ENCODE results near the gene TCEANC2. TPM values are rescaled to one million over a fixed set of nuclear protein-coding genes. Genes with fewer than 3 reads are reported as not detected.
"Not testable (repeated sequence)": the region's sequence is repeated elsewhere in the genome, so short reads cannot be mapped to it uniquely, and the experiment has no call there.

Gene TCEANC2
- polyA plus RNA-seq, 1 donor: 9.4 TPM

GRCh38 chr1:54081306-54082270, 28.2 kb downstream of the TCEANC2 start:
- DNase-seq: no peak

GRCh38 chr1:54084794-54085193, 31.4 kb downstream of the TCEANC2 start:
- no peak for DNase-seq

- DNase-seq: no peak
Observed at GRCh38 chr1:54086754-54087153, 33.3 kb downstream of the TCEANC2 start.

GRCh38 chr1:54088385-54088784, 35.0 kb downstream of the TCEANC2 start:
- no peak for DNase-seq

GRCh38 chr1:54091666-54092065, 38.3 kb downstream of the TCEANC2 start:
- no peak for DNase-seq

GRCh38 chr1:54094001-54094729, 40.8 kb downstream of the TCEANC2 start:
- no peak for DNase-seq

GRCh38 chr1:54094730-54095105, 41.3 kb downstream of the TCEANC2 start:
- DNase-seq: not testable (repeated sequence)

GRCh38 chr1:54095546-54096226, 42.3 kb downstream of the TCEANC2 start:
- no peak for DNase-seq

- DNase-seq: no peak
Observed at GRCh38 chr1:54096227-54096876, 42.9 kb downstream of the TCEANC2 start.

GRCh38 chr1:54096877-54097240, 43.5 kb downstream of the TCEANC2 start:
- DNase-seq: no peak

- DNase-seq: no peak
Observed at GRCh38 chr1:54099061-54099610, 45.7 kb downstream of the TCEANC2 start.

- DNase-seq: no peak
Observed at GRCh38 chr1:54100500-54100899, 47.1 kb downstream of the TCEANC2 start.

- DNase-seq: no peak
Observed at GRCh38 chr1:54103414-54103813, 50.0 kb downstream of the TCEANC2 start.

GRCh38 chr1:54104613-54105012, 51.2 kb downstream of the TCEANC2 start:
- not testable (repeated sequence) for DNase-seq

GRCh38 chr1:54105080-54105479, 51.7 kb downstream of the TCEANC2 start:
- DNase-seq: no peak

GRCh38 chr1:54105736-54106269, 52.4 kb downstream of the TCEANC2 start:
- DNase-seq: no peak

GRCh38 chr1:54107131-54107530, 53.7 kb downstream of the TCEANC2 start:
- no peak for DNase-seq

- DNase-seq: no peak
Observed at GRCh38 chr1:54108156-54108555, 54.7 kb downstream of the TCEANC2 start.

- DNase-seq: no peak
Observed at GRCh38 chr1:54109129-54110090, 56.0 kb downstream of the TCEANC2 start.

GRCh38 chr1:54110996-54111395, 57.6 kb downstream of the TCEANC2 start:
- DNase-seq: no peak
